Right atrium auricular region (tissue), 2 donors: ENCODE measurements around the gene MYO5C. TPM values are rescaled to one million over a fixed set of nuclear protein-coding genes. Genes with fewer than 3 reads are reported as not detected.

Experiments
- DNase-seq: peaks from one replicate; pipeline ENCODE4 v3.0.0-alpha.2; 2019; ENCODE audit warnings: low spot score
- H3K27ac ChIP-seq, 2 donors: fragments of 200-600 bp; sonication (generic); 1 replicate in 1 of 2; 2 replicates in 1 of 2; pipeline ENCODE4 v1.5.1; 2016 to 2019
- H3K27me3 ChIP-seq, 2 donors: fragments of 200-600 bp; sonication (generic); one replicate each; pipeline versions ENCODE4 v1.5.1 to v1.6.0; 2017 to 2019
- H3K36me3 ChIP-seq: fragments of 200-600 bp; sonication (generic); one replicate; pipeline ENCODE4 v1.5.1; 2016
- H3K4me1 ChIP-seq, 2 donors: fragments of 200-600 bp; sonication (generic); one replicate each; pipeline versions ENCODE4 v1.5.1 to v1.6.0; 2017 to 2019
- H3K4me3 ChIP-seq, 2 donors: fragments of 200-600 bp; sonication (generic); 1 replicate in 1 of 2; 2 replicates in 1 of 2; pipeline ENCODE4 v1.5.1; 2017 to 2019; ENCODE audit warnings: mild to moderate bottlenecking in 1 of 2, moderate library complexity in 1 of 2
- H3K9me3 ChIP-seq, 2 donors: fragments of 200-600 bp; sonication (generic); one replicate each; pipeline ENCODE4 v1.5.1; 2019
- CTCF ChIP-seq, 2 donors: fragments of 200-600 bp; sonication (generic); IDR thresholded peaks; one replicate each; pipeline ENCODE4 v1.5.1; 2019; ENCODE audit warnings: antibody characterized with exemption in 2 of 2
- total RNA-seq, 2 donors: library from RNA; depleted of rRNA; stranded (reverse); fragments of >200 nt; gene quantifications; one replicate each; pipeline ENCODE4 v1.1.0, GENCODE V29; 2016

MYO5C gene
- total RNA-seq, 2 donors from 2014 or later = 2.0 to 5.3 TPM

GRCh38 chr15:52162876-52163275 is 132.7 kb downstream of the MYO5C start:
- peaks cover 26% of the 10 kb centered on the region for H3K36me3 ChIP-seq
- no peaks in the 10 kb centered on the region for H3K9me3 ChIP-seq
- no peaks in the 10 kb centered on the region for H3K27me3 ChIP-seq
- no peak overlapping the region for H3K27ac ChIP-seq
- no peak for TF ChIP-seq CTCF (IDR thresholded peaks at IDR 0.05)
- no peak for DNase-seq
- H3K4me1 ChIP-seq = peaks cover 0 to 9% of the 10 kb centered on the region in 2 donors
- H3K4me3 ChIP-seq = no peak overlapping the region

DNA sequence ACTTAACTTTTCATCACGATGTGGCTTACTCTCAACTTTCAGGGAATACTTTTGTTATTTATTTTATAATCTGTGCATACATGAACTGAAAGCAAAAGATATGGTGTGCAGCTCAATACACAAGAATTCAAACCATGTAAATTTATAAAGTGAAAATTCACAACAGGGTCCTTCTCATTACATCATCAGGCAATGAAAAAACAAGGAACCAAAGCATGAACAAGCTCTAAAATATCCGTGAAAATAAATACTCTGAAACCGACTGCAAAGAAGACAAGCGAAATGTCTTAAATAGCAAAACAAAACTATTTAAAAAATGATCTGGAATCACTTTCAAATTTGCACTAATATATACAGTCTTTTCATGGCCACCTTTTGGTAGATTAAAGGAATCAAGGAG is 133.3 kb downstream of the MYO5C start:
- Histone ChIP-seq H3K4me3 (no peak overlapping the region), H3K27me3 (no peaks in the 10 kb centered on the region), H3K36me3 (peaks cover 26% of the 10 kb centered on the region), H3K9me3 (no peaks in the 10 kb centered on the region), H3K4me1 (peaks cover 0 to 9% of the 10 kb centered on the region in 2 donors), H3K27ac (no peak overlapping the region)
- no peak for TF ChIP-seq CTCF (IDR thresholded peaks at IDR 0.05)
- DNase-seq = no peak

DNA sequence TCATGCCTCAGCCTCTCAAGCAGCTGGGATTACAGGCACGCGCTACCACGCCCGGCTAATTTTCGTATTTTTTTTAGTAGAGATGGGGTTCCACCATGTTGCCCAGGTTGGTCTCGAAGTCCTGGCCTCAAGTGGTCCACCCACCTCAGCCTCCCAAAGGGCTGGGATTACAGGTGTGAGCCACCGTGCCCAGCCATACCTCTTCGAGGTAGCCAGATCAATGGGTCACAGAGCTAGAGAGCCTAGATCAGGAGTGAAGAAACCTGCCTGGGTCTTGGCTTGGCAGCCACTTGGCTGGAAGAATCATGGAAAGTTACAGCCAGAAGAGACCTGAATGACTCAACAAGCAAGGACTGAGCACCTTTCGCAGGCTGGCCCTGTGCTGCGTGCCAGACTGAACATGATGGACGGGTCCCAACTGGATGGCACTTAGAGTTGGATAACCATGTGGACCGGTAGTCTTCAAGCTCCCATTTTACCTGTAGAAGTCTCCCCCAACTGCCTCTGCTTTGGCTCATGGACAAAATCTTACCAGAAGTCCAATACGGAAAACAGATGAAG is 134.1 kb downstream of the MYO5C start:
- H3K36me3 ChIP-seq = peaks cover 26% of the 10 kb centered on the region

DNA sequence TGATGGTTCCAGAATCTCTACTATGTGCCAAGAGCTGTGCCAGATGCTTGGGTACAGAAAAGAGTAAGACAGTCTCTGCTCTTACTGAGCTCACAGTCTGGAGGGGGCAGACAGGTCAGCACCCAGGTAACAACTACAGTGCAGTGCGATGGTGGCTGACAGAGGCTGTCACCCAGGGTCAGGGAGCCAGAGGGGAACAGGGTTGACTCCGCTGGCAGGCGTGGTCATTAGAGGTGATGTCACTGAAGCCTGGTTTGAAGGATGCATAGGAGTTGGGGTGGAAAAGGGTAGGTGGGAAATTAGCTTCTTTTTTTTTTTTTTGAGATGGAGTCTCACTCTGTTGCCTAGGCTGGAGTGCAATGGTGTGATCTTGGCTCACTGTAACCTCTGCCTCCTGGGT is 136.0 kb downstream of the MYO5C start:
- no peak for DNase-seq
- no peak overlapping the region for H3K4me3 ChIP-seq
- H3K36me3 ChIP-seq = peaks cover 26% of the 10 kb centered on the region
- no peaks in the 10 kb centered on the region for H3K9me3 ChIP-seq
- H3K27me3 ChIP-seq = no peaks in the 10 kb centered on the region
- no peak for TF ChIP-seq CTCF (IDR thresholded peaks at IDR 0.05)
- no peak overlapping the region for H3K27ac ChIP-seq
- peaks cover 0 to 4% of the 10 kb centered on the region in 2 donors for H3K4me1 ChIP-seq

More for the DNA sequence above, 134.1 kb downstream of the MYO5C start:
- TF ChIP-seq CTCF (IDR thresholded peaks at IDR 0.05) = no peak
- Histone ChIP-seq H3K27me3 (no peaks in the 10 kb centered on the region), H3K4me1 (peaks cover 0 to 9% of the 10 kb centered on the region in 2 donors), H3K4me3 (no peak overlapping the region), H3K9me3 (no peaks in the 10 kb centered on the region), H3K27ac (no peak overlapping the region)
- DNase-seq = no peak

GRCh38 chr15:52158084-52158765 is 137.4 kb downstream of the MYO5C start:
- no peak overlapping the region for H3K4me3 ChIP-seq
- no peaks in the 10 kb centered on the region for H3K9me3 ChIP-seq
- DNase-seq = no peak
- peaks cover 22% of the 10 kb centered on the region for H3K36me3 ChIP-seq
- no peaks in the 10 kb centered on the region for H3K27me3 ChIP-seq
- no peak overlapping the region for H3K27ac ChIP-seq
- TF ChIP-seq CTCF (IDR thresholded peaks at IDR 0.05) = no peak
- peaks cover 0 to 4% of the 10 kb centered on the region in 2 donors for H3K4me1 ChIP-seq
